ENCODE measurements around the gene LMBR1L.
"Not testable (repeated sequence)": the region's sequence is repeated elsewhere in the genome, so short reads cannot be mapped to it uniquely, and the experiment has no call there.

Gene LMBR1L, protein sequence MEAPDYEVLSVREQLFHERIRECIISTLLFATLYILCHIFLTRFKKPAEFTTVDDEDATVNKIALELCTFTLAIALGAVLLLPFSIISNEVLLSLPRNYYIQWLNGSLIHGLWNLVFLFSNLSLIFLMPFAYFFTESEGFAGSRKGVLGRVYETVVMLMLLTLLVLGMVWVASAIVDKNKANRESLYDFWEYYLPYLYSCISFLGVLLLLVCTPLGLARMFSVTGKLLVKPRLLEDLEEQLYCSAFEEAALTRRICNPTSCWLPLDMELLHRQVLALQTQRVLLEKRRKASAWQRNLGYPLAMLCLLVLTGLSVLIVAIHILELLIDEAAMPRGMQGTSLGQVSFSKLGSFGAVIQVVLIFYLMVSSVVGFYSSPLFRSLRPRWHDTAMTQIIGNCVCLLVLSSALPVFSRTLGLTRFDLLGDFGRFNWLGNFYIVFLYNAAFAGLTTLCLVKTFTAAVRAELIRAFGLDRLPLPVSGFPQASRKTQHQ

DNA sequence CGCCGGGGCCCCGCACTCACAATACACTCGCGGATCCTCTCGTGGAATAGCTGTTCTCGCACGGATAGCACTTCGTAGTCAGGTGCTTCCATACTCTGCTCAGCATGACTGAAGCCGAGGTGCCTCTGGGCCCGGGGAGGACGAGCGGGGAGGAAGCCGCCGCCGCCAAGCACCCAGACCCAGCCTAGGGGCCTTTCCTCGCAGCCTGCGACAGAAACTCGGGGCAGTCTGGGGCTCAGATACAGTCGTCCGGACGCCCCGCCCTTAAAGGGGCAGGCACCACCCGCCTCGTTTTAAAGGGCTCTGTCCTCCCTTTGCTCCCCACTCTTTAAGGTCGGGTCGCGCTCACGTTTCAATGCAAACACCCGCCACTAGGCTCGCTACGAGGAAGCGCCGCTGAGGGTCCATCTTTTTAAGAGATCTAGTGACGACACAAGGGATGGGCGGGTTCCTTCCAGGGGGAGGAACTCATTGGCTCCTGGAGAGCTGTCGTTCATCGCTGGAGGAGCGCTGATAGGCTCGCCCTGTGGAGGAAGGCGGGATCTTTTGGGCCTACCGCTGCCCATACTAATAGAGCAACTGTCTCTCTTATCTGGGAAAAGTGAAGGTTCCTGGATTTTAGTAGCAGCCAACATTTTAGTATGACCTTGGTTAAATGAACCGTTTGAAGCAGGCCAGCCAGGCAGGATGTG lies at the start of gene LMBR1L:
LMBR1L (minus strand) TSS at position 384 of the 692 bp plus-strand sequence; CDS start at position 92, 292 bp downstream.
- peak; percentile 89 for DNase-seq (ENCODE audit: low read depth)

DNA sequence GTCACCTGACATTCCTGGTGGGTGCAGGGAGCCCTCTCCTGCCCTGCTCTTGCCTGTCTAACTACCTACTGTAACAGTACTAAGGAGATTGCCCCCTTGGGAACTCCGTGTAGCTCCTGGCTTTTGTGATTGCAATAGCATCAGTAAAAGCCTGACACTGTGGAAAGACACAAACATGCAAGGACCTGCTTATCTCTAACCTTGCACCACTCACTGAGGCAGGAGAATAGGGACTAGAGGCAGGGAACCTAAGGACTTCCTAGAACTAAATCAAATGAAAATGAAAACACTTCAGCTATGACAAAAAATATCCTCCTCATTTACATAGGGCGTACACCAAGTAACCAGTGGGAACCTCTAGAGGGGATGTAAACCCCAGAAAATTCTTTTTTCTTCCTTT lies 49.8 kb upstream of the LMBR1L start:
- no peak for DNase-seq (ENCODE audit: low read depth)

DNA sequence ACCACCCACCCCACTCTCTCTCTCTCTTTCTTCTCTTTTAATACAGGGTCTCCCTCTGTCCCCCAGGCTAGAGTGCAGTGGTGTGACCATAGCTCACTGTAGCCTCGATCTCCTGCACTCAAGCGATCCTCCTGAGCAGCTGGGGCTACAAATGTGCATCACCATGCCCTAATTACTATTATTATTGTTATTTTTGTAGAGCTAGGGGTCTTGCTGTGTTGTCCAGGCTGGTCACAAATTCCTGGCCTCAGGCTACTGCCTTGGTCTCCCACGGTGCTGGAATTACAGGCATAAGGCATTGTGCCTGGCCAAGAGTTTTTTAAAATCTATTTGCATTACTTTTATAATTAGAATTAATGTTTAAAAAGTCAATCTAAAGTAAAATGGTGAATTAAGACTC lies 43.6 kb upstream of the LMBR1L start:
- no peak for DNase-seq (ENCODE audit: low read depth)

DNA sequence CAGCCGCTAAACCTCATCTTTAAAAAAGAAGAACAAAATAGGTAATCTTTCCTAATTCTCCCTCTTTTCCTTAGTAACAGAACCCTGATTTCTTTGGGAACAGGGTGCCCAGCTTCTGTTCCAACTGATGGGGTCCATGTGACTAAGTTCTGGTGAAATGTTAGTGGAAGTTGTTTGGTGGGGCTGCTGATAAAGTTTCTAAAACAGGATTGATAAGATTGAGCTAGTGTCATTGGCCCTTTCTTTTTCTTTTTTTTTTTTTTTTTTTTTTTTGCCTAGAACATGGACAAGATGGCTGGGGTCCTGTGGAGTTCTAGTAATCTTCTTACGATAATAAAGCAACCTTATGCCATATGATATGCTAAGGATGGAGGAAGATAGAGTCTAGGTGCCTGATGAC lies 36.7 kb upstream of the LMBR1L start:
- DNase-seq (ENCODE audit: low read depth), result no peak

DNA sequence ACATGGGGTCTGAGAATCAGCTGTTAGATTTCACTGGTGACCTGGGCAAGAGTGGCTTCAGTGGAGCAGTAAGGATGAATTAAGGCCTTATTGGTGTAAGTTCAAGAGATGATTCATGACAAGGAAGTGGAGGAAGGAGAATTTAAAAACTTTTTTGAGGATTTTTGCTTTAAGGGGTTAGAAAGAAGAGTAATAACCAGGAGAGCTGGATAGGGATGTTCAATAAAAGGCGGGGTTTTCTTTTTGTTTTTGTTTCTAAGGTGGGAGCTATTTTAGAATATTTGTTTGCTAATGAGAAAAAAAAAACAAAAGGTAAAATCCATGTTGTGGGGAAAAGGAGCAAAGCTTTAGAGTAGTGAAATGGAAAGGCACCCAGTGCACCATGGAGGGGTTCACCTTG lies 35.8 kb upstream of the LMBR1L start:
- no peak for DNase-seq (ENCODE audit: low read depth)

DNA sequence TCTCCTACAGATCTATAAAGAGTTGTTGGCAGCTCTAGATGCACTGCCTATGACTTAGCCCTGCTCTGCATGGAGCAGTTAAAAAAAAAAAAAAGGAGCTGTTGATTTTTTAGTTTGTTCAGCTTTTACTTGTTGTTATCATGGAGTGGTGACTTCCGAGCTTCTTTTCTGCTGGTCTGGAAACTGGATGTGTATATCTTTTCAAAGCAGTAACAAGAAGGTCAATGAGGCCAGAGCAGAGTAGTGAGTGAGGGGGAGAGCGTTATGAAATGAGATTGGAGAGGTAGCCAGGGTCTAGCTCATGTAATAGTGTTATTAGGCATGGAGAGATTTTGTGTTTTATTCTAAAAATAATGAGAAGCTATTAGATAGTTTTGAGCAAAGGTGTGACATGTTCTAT lies 33.7 kb upstream of the LMBR1L start:
- no peak for DNase-seq (ENCODE audit: low read depth)

DNA sequence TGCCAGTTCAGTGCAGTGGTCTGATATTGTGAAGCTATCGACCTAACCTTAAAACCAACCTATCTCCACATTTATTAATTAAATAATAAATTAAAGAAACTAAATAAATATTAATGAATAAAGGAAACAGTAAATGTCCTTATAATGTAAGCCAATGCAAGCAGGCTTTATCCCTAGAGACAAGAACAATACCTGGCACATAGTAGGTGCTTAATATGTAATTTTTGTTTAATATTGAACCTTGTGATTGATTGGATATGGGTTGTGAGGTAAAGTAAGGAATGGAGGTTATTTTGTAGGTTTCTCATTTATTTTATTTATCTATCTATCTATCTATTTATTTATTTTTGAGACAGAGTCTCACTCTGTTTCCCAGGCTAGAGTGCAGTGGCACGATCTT lies 28.4 kb upstream of the LMBR1L start:
- DNase-seq (ENCODE audit: low read depth), result no peak

DNA sequence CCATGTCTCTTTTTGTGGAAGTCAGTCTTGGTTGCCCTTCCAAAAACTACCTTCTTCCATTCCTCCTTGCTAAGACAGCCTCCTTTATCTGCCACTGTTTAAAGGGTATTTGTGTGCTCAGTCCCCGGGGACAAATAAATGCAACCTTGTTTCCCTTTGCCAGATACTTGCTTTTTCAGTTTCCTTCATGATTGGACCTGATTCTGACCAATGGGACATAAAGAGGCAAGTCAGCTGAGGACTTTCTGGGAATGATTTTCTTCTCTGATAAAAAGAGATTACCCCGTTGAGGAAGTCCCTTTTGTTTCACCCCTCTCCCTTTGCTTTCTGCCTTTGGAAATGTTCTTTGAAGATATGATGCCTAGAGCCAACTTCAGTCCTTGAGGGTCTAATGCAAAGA lies 27.9 kb upstream of the LMBR1L start:
- no peak for DNase-seq (ENCODE audit: low read depth)

DNA sequence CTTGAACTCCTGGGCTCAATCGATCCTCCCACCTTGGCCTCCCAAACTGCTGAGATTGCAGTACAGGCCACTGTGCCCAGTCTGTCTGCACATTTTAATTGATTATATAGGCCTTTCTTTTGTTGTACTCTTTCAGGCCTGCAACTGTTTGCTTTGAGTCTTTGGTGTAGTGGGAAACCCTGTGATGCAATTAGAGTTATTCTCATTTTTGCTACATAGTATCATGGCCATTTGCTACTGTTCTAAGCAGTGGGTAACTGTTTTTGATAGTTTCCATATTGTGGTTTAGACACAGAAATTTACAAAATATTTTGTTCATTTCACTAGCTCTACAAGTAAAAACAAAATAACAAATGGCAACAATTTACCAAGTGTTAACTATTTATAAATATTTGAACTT lies 26.8 kb upstream of the LMBR1L start:
- no peak for DNase-seq (ENCODE audit: low read depth)

DNA sequence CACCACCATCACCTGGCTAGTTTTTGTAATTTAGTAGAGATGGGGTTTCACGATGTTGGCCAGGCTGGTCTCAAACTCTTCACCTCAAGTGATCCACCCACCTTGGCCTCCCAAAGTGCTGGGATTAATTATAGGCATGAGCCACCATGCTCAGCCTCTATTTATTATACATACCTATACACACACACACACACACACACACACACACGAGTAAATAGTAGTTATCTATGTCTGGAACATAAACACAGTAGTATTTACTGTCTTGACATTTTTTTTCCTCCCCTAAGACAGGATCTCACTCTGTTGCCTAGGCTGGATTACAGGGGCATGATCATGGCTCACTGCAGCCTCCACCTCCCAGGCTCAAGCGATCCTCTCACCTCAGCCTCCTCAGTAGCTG lies 26.4 kb upstream of the LMBR1L start:
- not testable (repeated sequence) for DNase-seq (ENCODE audit: low read depth)

DNA sequence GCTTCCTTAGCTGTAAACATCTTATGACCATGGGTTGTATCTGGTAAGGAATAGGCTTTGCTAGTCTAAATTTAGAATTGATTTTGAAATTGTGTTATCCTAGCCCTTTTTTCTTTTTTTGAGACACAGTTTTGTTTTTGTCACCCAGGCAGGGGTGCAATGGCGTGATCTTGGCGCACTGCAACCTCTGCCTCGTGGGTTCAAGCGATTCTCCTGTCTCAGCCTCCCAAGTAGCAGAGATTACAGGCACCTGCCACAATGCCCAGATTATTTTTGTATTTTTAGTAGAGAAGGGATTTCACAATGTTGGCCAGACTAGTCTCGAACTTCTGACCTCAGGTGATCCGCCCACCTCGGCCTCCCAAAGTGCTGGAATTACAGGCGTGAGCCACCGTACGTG lies 22.9 kb upstream of the LMBR1L start:
- no peak for DNase-seq (ENCODE audit: low read depth)

DNA sequence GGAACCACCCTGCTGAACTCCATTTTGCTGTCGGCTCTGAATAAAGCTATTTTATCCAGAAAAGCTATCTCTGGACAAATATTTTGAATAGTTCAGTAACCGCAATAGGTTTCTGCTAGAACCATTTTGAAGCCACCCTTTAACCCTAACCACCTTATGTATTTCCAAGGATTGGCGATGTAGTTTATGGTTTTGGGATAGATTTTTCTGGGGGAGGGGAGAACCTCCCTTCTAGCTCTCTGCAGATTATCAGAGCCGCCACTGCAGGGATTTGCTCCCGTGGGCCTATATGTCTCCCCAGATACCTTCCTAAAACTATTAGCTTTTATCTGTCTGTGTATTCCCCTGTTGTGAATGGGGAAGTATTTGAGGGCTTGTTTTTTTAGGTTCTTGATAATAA lies 22.4 kb upstream of the LMBR1L start:
- DNase-seq (ENCODE audit: low read depth), result no peak

DNA sequence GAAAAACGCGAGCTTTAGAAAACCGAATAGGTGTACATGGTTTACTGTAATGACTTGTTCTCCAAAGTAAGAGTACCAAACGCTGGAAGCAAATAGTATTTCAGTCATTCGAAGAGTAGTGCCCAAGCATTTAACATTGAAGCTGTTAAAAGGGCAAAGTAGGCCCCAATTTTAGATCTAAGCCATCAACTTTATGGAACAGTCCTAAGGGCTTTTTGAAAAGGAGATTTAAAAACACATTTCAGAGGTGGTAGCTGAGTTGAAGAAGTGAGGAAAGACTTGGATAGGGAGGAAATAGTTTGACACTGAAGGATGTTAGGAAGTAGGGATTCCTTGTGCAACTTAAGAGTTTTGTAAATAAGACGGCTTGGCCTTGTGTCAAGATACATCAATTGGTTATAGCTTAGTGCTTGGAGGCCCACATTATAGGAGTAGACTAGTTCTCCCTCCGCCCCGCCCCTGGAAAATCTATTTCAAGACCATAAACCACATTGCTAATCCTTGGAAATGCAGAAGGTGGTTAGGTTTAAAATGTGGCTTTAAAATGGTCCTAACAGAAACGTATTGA lies 21.3 kb upstream of the LMBR1L start:
- DNase-seq (ENCODE audit: low read depth), result no peak

DNA sequence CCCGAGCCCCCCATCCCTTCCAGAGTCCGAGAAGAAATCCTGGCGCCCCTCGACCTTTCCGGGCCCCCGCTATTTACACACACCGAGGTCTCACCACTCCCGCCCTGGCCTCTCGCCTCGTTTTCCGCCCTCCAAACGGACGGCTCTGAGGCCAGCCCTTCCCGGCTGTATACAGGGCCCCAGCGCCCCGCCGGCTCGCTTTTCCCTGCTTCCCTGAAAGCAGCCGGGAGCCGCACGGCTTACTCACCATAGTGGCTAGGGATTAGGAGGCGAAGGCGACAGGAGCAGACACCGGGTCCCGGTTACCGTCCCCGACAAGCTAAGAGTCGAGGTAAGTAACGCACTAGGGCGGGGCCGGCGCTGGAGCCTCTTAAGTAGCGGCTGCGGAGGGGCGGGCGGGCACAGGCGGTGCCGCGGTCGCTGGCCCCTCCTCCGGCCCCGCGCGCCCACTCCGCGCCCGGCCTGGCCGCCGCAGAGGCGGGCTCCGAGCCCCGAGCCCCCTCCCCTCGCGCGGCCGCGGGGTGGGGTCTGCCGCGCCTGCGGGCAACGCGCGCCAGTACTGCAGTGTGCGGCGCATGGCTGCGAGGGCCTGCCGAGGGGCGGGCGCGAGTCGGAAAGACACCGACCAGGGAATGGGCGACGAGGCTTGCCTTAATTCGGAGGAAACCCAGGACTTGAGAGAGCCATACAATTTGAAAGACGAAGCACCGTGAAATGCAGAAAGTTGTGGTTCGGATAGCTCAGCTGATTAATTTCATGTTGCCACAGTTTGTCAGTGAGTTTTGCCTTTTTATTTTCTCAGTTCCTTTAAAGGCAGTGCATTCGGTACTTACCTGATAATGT lies 20.6 kb upstream of the LMBR1L start, which contains the start of gene TUBA1B:
TUBA1B (minus strand) TSS at position 345 of the 843 bp plus-strand sequence; CDS start at position 250, 95 bp downstream.
- DNase-seq (ENCODE audit: low read depth), result peak; percentile 91

DNA sequence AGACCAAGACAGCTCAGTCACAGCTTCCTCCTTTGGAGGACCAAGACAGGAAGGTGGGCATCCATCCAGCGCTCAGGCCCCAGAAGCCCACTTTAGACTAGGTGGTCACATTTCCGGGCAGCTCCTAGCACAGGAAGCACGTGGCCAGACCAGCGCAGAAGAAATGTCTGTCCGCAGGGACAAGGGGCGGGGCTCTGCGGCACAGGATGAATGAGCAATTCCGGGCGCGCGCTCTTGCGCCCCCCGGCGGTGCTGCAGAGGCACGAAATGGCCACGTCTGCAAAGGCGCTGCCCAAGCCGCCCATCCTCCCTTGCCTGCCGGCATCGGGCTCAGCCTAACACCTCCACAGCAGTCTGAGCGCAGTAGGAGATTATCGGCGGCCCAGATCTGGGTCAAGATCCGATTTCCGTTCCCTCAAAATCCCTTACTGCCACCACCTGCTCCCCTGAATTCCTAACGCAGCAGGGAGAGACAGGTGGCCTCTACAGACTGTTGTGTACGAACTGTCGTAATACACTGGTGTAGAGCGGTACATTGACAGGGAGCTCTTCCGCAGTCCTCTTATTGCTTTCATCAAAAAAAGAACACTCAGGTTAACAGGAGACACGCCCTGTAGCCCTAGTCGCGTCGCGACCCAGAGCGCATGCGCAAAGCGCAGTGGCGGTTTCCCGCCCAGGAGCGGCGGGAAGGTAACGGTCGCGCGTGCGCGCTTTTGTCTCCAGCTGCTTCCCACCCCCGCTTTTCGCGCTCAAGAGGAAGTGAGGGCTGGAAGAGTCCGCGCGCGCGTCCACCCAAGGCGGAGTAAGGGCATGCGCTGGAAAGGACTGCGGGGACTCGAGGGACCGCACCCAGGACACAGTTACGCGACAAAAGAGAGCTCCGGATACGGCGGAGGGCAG lies 19.8 kb upstream of the LMBR1L start:
- peak; percentile 91 for DNase-seq (ENCODE audit: low read depth)

DNA sequence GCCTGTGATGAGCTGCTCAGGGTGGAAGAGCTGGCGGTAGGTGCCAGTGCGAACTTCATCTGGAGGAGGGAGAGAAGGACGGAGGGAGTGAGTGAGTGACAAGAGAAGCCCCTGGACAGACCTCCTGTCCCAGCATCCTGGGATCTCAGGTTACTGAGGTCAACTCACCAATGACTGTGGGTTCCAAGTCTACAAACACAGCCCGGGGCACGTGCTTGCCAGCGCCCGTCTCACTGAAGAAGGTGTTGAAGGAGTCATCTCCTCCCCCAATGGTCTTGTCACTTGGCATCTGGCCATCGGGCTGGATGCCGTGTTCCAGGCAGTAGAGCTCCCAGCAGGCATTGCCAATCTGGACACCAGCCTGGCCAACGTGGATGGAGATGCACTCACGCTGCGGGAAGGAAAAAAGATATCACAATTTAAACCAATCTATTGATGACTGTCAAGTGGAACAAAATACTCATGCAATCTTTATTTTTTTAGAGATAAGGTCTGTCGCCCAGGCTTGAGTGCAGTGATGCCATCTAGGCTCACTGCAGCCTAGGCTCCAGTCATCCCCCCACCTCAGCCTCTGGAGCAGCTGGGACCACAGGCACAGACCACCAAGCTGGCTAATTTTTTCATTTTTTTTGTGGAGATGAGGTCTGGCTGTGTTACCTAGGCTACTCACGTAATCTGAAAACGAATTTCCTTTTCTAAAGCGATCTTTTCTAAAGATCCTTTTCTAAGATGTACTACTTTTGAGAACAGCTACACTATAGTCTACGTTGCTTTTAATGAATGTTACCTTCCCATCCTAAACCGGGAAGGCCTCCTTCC lies 18.9 kb upstream of the LMBR1L start:
- no peak for DNase-seq (ENCODE audit: low read depth)

DNA sequence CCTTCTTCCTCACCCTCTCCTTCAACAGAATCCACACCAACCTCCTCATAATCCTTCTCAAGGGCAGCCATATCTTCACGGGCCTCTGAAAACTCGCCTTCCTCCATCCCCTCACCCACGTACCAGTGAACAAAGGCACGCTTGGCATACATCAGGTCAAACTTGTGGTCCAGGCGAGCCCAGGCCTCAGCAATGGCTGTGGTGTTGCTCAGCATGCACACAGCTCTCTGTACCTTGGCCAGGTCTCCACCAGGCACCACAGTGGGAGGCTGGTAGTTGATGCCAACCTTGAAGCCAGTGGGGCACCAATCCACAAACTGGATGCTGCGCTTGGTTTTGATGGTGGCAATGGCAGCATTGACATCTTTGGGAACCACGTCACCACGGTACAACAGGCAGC lies 17.3 kb upstream of the LMBR1L start:
- DNase-seq (ENCODE audit: low read depth), result not testable (repeated sequence)

DNA sequence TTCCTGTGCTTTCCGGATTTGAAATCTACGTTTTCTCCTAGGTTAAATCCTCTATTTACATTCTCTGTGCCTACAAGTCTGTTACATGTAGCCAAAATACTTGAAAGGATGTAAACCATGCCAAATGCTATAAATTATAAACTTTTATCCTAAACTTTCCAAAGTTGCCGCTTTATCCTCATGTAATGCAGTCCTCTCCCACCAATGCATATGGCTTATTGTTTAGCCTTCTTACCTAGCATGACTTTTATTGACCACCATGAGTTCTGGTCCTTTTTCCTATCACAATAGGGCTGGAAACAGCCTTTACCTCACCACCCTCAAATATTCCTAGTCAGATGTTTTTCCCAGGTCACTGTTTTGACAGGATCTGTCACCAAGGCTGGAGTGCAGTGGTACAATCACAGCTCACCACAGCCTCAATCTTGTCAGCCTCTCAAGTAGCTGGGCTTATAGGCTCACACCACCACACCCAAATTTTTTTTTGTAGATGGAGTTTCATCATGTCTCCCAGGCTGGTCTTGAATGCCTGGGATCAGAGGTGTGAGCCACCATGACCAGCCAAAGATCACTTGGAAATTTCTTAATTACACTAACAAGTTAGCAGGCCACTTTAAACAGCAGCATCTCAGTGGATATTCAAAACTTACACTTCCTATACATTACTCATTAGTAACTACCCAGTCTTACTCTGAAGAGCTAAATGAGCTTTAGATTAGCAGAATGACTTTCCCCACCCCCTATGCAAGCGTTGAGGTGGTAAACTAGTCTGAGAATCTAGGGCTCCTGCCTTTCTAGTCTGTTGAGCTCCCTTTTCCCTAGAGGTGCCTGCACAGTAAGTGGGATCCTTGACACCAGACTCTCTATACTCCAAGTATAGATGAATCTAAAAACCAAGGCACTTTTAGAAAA lies 16.5 kb upstream of the LMBR1L start:
- no peak for DNase-seq (ENCODE audit: low read depth)

Measured in activated T-cell treated with anti-CD3 and anti-CD28 coated beads for 48 hours (primary cell).